DOHH2 (cell line): ENCODE data around the gene BMERB1.

Experiments
- CTCF ChIP-seq: fragments of 200-600 bp; sonication (generic); IDR thresholded peaks from one replicate; pipeline ENCODE4 v1.5.1; 2014; ENCODE audit warnings: antibody characterized with exemption, mild to moderate bottlenecking, low read depth, low read length; ENCODE audit not compliant: poor library complexity, severe bottlenecking
- EZH2phosphoT487 ChIP-seq: fragments of 200-600 bp; sonication (generic); IDR thresholded peaks from 2 replicates; pipeline ENCODE4 v1.6.1; 2017; ENCODE audit warnings: borderline replicate concordance, mild to moderate bottlenecking, antibody characterized with exemption, low read length, moderate library complexity, mixed read lengths

GRCh38 chr16:15566095-15566494 is 131.7 kb downstream of the BMERB1 start:
- TF ChIP-seq CTCF (no peak), EZH2phosphoT487 (no peak)
